ENCODE results near the gene ACBD4.

GRCh38 chr17:45115871-45116270 is 19.6 kb upstream of the ACBD4 start:
- TF ChIP-seq CTCF (conservative IDR thresholded peaks at IDR 0.05; ENCODE audit: low read depth, low read length) (no peak), POLR2A (IDR thresholded peaks at IDR 0.05; ENCODE audit: low read depth, low read length) (no peak), MAFK (IDR thresholded peaks at IDR 0.05; ENCODE audit: low read depth, low read length) (no peak)

Measured in IMR-90 (cell line).